ENCODE data around the gene TNFRSF11A. TPM values are rescaled to one million over a fixed set of nuclear protein-coding genes. Genes with fewer than 3 reads are reported as not detected.

TNFRSF11A gene
- total RNA-seq, 4 donors from 2014 or later: 5.5 to 25.8 (median 8.6) TPM

DNA sequence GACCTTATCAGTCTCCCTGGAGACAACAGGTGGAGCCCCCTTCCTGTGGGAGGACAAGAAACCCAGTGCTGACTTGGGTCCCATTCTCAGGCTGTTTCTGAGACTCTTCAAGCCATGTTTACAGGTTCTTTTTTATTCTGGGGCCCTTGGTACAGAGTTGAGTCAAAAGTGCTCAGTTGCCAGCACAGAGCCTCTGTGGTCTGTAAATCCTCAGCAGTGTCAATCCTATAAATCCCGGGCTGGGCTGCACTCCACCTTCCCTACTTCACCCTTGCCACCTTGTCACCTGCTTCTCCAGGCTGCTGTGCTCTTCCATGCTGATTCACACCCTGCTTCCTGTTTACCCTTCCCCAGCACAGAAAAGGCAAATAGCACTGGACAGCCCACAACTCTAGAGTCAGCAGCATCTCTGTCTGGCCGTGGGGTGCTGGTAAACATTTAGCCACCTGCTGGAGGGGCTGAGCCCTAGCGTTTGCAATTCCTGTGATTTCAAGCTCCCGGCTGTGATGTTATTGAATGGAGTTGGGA is 74.7 kb downstream of the TNFRSF11A start:
- Histone ChIP-seq H3K4me1 (no peaks in the 10 kb centered on the region), H3K27ac (no peak overlapping the region), H3K4me3 (no peak overlapping the region), H3K36me3 (no peaks in the 10 kb centered on the region), H3K27me3 (no peaks in the 10 kb centered on the region), H3K9me3 (no peaks in the 10 kb centered on the region)
- no peak for TF ChIP-seq POLR2A (IDR thresholded peaks at IDR 0.05)
- TF ChIP-seq EP300 (IDR thresholded peaks at IDR 0.05): no peak
- no peak for TF ChIP-seq CTCF (IDR thresholded peaks at IDR 0.05)
- no peak for DNase-seq (ENCODE audit: low spot score in 2 of 2)
- 25 to 34% methylated on average over 4 of the region's 4 CpGs for WGBS, 2 donors

DNA sequence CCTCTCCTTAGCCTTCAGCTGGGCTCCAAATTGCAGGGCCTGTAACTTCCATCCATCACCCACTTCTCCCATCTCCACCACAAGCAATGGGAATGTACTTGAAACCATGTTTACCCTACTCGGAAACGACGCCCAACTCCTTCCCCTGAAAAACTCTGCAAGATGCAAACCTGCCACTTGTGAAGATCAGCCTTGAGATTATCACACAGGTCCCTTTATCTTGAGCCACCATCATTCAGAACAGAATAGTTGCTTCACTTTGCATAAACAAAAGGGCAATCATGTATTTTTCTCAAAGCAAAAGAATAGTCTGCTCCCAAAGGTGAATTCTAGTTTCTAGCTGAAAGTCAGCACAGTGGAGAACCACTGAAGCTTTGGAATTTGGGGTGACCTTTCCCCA is 75.8 kb downstream of the TNFRSF11A start:
- H3K4me3 ChIP-seq: no peak overlapping the region
- H3K4me1 ChIP-seq: no peaks in the 10 kb centered on the region
- H3K9me3 ChIP-seq: no peaks in the 10 kb centered on the region
- TF ChIP-seq EP300 (IDR thresholded peaks at IDR 0.05): no peak
- TF ChIP-seq CTCF (IDR thresholded peaks at IDR 0.05): no peak
- no peak for TF ChIP-seq POLR2A (IDR thresholded peaks at IDR 0.05)
- WGBS, 2 donors: 78 to 81% methylated on average over 3 of the region's 3 CpGs
- H3K36me3 ChIP-seq: no peaks in the 10 kb centered on the region
- H3K27me3 ChIP-seq: no peaks in the 10 kb centered on the region
- no peak for DNase-seq (ENCODE audit: low spot score in 2 of 2)
- H3K27ac ChIP-seq: no peak overlapping the region

GRCh38 chr18:62402342-62402948 is 77.3 kb downstream of the TNFRSF11A start:
- H3K9me3 ChIP-seq: no peaks in the 10 kb centered on the region
- H3K4me3 ChIP-seq: no peak overlapping the region
- H3K27ac ChIP-seq: no peak overlapping the region
- no peak for DNase-seq (ENCODE audit: low spot score in 2 of 2)
- TF ChIP-seq CTCF (IDR thresholded peaks at IDR 0.05) (no peak), EP300 (IDR thresholded peaks at IDR 0.05) (no peak), POLR2A (IDR thresholded peaks at IDR 0.05) (no peak)
- H3K36me3 ChIP-seq: no peaks in the 10 kb centered on the region
- H3K4me1 ChIP-seq: no peaks in the 10 kb centered on the region
- H3K27me3 ChIP-seq: no peaks in the 10 kb centered on the region
- WGBS, 2 donors: 89 to 92% methylated on average over 6 of the region's 6 CpGs

DNA sequence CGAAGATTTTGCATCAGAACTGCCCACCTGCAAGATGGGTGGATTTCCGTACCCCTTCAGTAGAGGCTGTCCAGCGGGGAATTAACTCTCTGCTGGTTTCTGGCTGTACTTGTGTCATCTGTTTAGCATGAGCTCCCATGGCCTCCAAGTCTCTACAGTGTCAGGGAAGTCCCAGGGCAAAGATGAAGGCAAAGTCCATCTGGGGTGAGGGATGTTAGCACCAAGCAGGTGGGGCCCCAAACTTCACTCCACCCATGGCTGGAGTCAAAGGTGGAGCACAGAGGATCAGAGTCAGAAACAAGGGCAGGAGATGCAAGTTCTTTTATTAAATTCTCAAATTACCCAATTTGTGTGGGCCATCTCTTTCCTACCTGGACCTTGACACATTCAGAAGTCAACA is 78.0 kb downstream of the TNFRSF11A start:
- Histone ChIP-seq H3K4me1 (no peaks in the 10 kb centered on the region), H3K27me3 (no peaks in the 10 kb centered on the region), H3K27ac (no peak overlapping the region), H3K4me3 (no peak overlapping the region), H3K9me3 (no peaks in the 10 kb centered on the region), H3K36me3 (no peaks in the 10 kb centered on the region)
- DNase-seq (ENCODE audit: low spot score in 2 of 2): no peak
- WGBS, 2 donors: 82 to 86% methylated on average over 3 of the region's 3 CpGs
- no peak for TF ChIP-seq EP300 (IDR thresholded peaks at IDR 0.05)
- no peak for TF ChIP-seq POLR2A (IDR thresholded peaks at IDR 0.05)
- TF ChIP-seq CTCF (IDR thresholded peaks at IDR 0.05): no peak

GRCh38 chr18:62404881-62405280 is 79.8 kb downstream of the TNFRSF11A start:
- Histone ChIP-seq H3K27me3 (no peaks in the 10 kb centered on the region), H3K4me1 (no peaks in the 10 kb centered on the region), H3K36me3 (no peaks in the 10 kb centered on the region), H3K4me3 (no peak overlapping the region), H3K9me3 (no peaks in the 10 kb centered on the region), H3K27ac (no peak overlapping the region)
- WGBS, 2 donors: 82 to 91% methylated on average over 3 of the region's 3 CpGs
- no peak for TF ChIP-seq POLR2A (IDR thresholded peaks at IDR 0.05)
- TF ChIP-seq CTCF (IDR thresholded peaks at IDR 0.05): no peak
- no peak for TF ChIP-seq EP300 (IDR thresholded peaks at IDR 0.05)
- no peak for DNase-seq (ENCODE audit: low spot score in 2 of 2)

Measured in tibial nerve (tissue), 4 donors.